ENCODE results near the gene CYP3A4.
"Not testable (repeated sequence)": the region's sequence is repeated elsewhere in the genome, so short reads cannot be mapped to it uniquely, and the experiment has no call there.

DNA sequence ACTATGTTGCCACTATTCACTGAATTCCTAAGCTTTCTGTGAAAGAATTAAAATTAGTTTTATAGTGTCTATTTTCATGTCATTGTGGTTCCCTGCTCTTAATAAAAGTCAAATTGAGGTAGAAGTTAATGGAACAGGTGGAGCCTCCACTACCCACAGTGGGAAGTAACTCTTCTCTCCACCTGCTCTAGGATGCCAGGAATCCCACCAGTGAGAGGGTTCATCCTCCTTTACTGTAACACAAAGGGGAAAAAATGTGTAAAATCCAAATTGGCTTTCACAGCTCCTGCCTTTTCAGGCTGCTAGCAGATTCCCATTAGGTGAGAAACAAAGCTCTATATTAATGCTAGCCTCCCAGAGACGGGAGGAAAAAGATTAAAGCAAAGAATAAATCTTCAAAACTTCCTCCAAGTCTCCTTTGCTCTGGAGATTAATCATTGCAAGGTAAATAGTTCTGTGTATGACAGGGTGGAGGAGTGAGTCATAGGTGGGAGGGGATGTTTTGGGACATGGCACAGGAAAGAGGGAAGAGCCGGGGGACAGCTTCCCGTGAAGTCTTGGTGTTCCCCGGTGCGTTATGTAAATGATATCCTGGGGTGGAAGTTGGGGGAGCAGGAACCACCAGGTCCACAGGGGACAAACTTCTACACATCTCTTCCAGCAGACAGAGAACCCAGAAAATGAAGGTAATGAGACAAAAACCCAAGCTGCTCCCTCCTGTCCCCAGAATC lies 32.5 kb downstream of the CYP3A4 start:
- TF ChIP-seq, protein P1, sequence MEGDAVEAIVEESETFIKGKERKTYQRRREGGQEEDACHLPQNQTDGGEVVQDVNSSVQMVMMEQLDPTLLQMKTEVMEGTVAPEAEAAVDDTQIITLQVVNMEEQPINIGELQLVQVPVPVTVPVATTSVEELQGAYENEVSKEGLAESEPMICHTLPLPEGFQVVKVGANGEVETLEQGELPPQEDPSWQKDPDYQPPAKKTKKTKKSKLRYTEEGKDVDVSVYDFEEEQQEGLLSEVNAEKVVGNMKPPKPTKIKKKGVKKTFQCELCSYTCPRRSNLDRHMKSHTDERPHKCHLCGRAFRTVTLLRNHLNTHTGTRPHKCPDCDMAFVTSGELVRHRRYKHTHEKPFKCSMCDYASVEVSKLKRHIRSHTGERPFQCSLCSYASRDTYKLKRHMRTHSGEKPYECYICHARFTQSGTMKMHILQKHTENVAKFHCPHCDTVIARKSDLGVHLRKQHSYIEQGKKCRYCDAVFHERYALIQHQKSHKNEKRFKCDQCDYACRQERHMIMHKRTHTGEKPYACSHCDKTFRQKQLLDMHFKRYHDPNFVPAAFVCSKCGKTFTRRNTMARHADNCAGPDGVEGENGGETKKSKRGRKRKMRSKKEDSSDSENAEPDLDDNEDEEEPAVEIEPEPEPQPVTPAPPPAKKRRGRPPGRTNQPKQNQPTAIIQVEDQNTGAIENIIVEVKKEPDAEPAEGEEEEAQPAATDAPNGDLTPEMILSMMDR (conservative IDR thresholded peaks at IDR 0.05 in 1 of 2, IDR thresholded peaks at IDR 0.05 in 1 of 2; ENCODE audit: extremely low read depth in 1 of 2, insufficient read depth in 1 of 2, low read depth in 1 of 2, low read length in 2 of 2) = not testable (repeated sequence)
- TF ChIP-seq EZH2 (IDR thresholded peaks at IDR 0.05; ENCODE audit: borderline replicate concordance, low read length) = not testable (repeated sequence)
